Stimulated activated CD4-positive, alpha-beta T cell treated with anti-CD3 and anti-CD28 coated beads, Interleukin-1b, Interleukin-23, amount 100 ng/mL, for 4 hours (primary cell): ENCODE results near the gene INPP5A.

ENCODE experiments used
- DNase-seq, 2 donors: peaks; one replicate each; pipeline ENCODE4 v3.0.0-alpha.2; 2020; ENCODE audit warnings: low read depth in 2 of 2

The INPP5A gene

GRCh38 chr10:132643709-132644526, 106.3 kb downstream of the INPP5A start:
- no peak for DNase-seq

GRCh38 chr10:132644527-132645246, 107.1 kb downstream of the INPP5A start:
- DNase-seq: no peak

- DNase-seq: no peak
Observed at GRCh38 chr10:132645247-132645530, 107.6 kb downstream of the INPP5A start.

GRCh38 chr10:132645630-132646442, 108.2 kb downstream of the INPP5A start:
- DNase-seq: no peak

- no peak for DNase-seq
Observed at GRCh38 chr10:132646443-132647097, 109.0 kb downstream of the INPP5A start.

- no peak for DNase-seq
Observed at GRCh38 chr10:132647424-132647823, 109.8 kb downstream of the INPP5A start.

- DNase-seq: no peak
Observed at GRCh38 chr10:132648072-132648850, 110.7 kb downstream of the INPP5A start.

- DNase-seq: no peak
Observed at GRCh38 chr10:132648851-132649528, 111.4 kb downstream of the INPP5A start.

- no peak for DNase-seq
Observed at GRCh38 chr10:132649651-132650360, 112.2 kb downstream of the INPP5A start.

- no peak for DNase-seq
Observed at GRCh38 chr10:132650611-132651250, 113.1 kb downstream of the INPP5A start.

GRCh38 chr10:132651511-132652029, 114.0 kb downstream of the INPP5A start:
- no peak for DNase-seq

GRCh38 chr10:132652446-132652845, 114.9 kb downstream of the INPP5A start:
- DNase-seq: no peak

- DNase-seq: no peak
Observed at GRCh38 chr10:132652936-132653590, 115.5 kb downstream of the INPP5A start.

- DNase-seq: no peak
Observed at GRCh38 chr10:132653721-132654120, 116.1 kb downstream of the INPP5A start.

- DNase-seq: no peak
Observed at GRCh38 chr10:132654121-132654571, 116.6 kb downstream of the INPP5A start.

- peak; percentile 32 to 45 for DNase-seq
Observed at GRCh38 chr10:132654708-132655661, 117.4 kb downstream of the INPP5A start.

GRCh38 chr10:132655735-132656134, 118.1 kb downstream of the INPP5A start:
- no peak for DNase-seq
